Measurements from ENCODE around the gene ERI2. TPM values are rescaled to one million over a fixed set of nuclear protein-coding genes. Genes with fewer than 3 reads are reported as not detected.
A peak's percentile ranks its signal among the peaks of the same experiment; 100 is the strongest.
"Not testable (repeated sequence)": the region's sequence is repeated elsewhere in the genome, so short reads cannot be mapped to it uniquely, and the experiment has no call there.

The ERI2 gene
- total RNA-seq, 1 donor from 2014 or later = 16.5 TPM

- Histone ChIP-seq H3K36me3 (no peaks in the 10 kb centered on the region), H3K27me3 (no peaks in the 10 kb centered on the region), H3K4me3 (no peak overlapping the region), H3K27ac (no peak overlapping the region), H3K9me3 (no peaks in the 10 kb centered on the region), H3K4me1 (peaks cover 4% of the 10 kb centered on the region)
- TF ChIP-seq, protein P1, sequence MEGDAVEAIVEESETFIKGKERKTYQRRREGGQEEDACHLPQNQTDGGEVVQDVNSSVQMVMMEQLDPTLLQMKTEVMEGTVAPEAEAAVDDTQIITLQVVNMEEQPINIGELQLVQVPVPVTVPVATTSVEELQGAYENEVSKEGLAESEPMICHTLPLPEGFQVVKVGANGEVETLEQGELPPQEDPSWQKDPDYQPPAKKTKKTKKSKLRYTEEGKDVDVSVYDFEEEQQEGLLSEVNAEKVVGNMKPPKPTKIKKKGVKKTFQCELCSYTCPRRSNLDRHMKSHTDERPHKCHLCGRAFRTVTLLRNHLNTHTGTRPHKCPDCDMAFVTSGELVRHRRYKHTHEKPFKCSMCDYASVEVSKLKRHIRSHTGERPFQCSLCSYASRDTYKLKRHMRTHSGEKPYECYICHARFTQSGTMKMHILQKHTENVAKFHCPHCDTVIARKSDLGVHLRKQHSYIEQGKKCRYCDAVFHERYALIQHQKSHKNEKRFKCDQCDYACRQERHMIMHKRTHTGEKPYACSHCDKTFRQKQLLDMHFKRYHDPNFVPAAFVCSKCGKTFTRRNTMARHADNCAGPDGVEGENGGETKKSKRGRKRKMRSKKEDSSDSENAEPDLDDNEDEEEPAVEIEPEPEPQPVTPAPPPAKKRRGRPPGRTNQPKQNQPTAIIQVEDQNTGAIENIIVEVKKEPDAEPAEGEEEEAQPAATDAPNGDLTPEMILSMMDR (IDR thresholded peaks at IDR 0.05) = no peak
- no peak for DNase-seq
- ATAC-seq = no peak
- intact Hi-C loops (cut with DNase I) = no loop called here
Measured at GRCh38 chr16:20768121-20768520, 38.2 kb downstream of the ERI2 start.

- DNase-seq (no peak), ATAC-seq (no peak)
- Histone ChIP-seq H3K4me1 (peaks cover 4% of the 10 kb centered on the region), H3K36me3 (no peaks in the 10 kb centered on the region), H3K27me3 (no peaks in the 10 kb centered on the region), H3K9me3 (no peaks in the 10 kb centered on the region), H3K4me3 (no peak overlapping the region), H3K27ac (no peak overlapping the region)
- TF ChIP-seq, protein P1 (IDR thresholded peaks at IDR 0.05) = no peak
- intact Hi-C loops (cut with DNase I) = no loop called here
Measured at GRCh38 chr16:20767577-20767976, 38.7 kb downstream of the ERI2 start.

GRCh38 chr16:20766294-20766693, 40.0 kb downstream of the ERI2 start:
- Histone ChIP-seq H3K27me3 (no peaks in the 10 kb centered on the region), H3K4me3 (no peak overlapping the region), H3K9me3 (no peaks in the 10 kb centered on the region), H3K27ac (no peak overlapping the region), H3K36me3 (no peaks in the 10 kb centered on the region), H3K4me1 (peaks cover 4% of the 10 kb centered on the region)
- intact Hi-C loops (cut with DNase I) = no loop called here
- no peak for ATAC-seq
- no peak for DNase-seq
- TF ChIP-seq, protein P1 (IDR thresholded peaks at IDR 0.05) = no peak

GRCh38 chr16:20765732-20766131, 40.5 kb downstream of the ERI2 start:
- H3K4me3 ChIP-seq = no peak overlapping the region
- DNase-seq (no peak), ATAC-seq (no peak)
- intact Hi-C loops (cut with DNase I) = no loop called here
- no peaks in the 10 kb centered on the region for H3K27me3 ChIP-seq
- no peaks in the 10 kb centered on the region for H3K36me3 ChIP-seq
- H3K4me1 ChIP-seq = peaks cover 4% of the 10 kb centered on the region
- TF ChIP-seq, protein P1 (IDR thresholded peaks at IDR 0.05) = no peak
- H3K27ac ChIP-seq = no peak overlapping the region
- H3K9me3 ChIP-seq = no peaks in the 10 kb centered on the region

GRCh38 chr16:20764448-20764847, 41.8 kb downstream of the ERI2 start:
- DNase-seq (peak; percentile 59), ATAC-seq (peak; percentile 9)
- Histone ChIP-seq H3K4me3 (peak overlapping the region; percentile 53), H3K27ac (peak overlapping the region; percentile 88)
- H3K4me1 ChIP-seq; intact Hi-C loops (cut with DNase I); H3K9me3 ChIP-seq; H3K36me3 ChIP-seq; H3K27me3 ChIP-seq: not testable (repeated sequence)

GRCh38 chr16:20763461-20764232, 42.6 kb downstream of the ERI2 start, which contains the start of gene ACSM3:
TSS of gene ACSM3 (plus strand) at chr16:20764014. CDS start at chr16:20770035, 6,021 bp downstream.
- TF ChIP-seq, protein P1 (IDR thresholded peaks at IDR 0.05) = no peak
- Histone ChIP-seq H3K36me3 (no peaks in the 10 kb centered on the region), H3K4me1 (peaks cover 4% of the 10 kb centered on the region), H3K9me3 (no peaks in the 10 kb centered on the region), H3K27me3 (no peaks in the 10 kb centered on the region), H3K27ac (peak within 1 kb of the TSS; percentile 88), H3K4me3 (peak within 1 kb of the TSS; percentile 53)
- intact Hi-C loops (cut with DNase I) = no loop called here
- DNase-seq = peak; percentile 64
- peak; percentile 99 for ATAC-seq
